Smooth muscle cell of the coronary artery (primary cell): ENCODE results near the gene AREL1. TPM values are rescaled to one million over a fixed set of nuclear protein-coding genes. Genes with fewer than 3 reads are reported as not detected.

Experiments used
- total RNA-seq: library from RNA; depleted of rRNA; stranded (reverse); fragments of >200 nt; gene quantifications from 2 replicates; pipeline ENCODE4 v1.2.3, GENCODE V29; 2014; ENCODE audit warnings: low replicate concordance

The AREL1 gene
- 22.6 and 32.7 TPM in 2 replicates for total RNA-seq

GRCh38 chr14:74712499-74713394 is at the start of gene AREL1, which contains the start of gene FCF1:
Gene AREL1 (minus strand): TSS chr14:74713080. CDS start chr14:74685615, 27,465 bp downstream.
Gene FCF1 (plus strand): TSS chr14:74713144. CDS start chr14:74713198, 54 bp downstream.

GRCh38 chr14:74611650-74612349 is 101.1 kb downstream of the AREL1 start, which contains the start of gene LTBP2:
Gene LTBP2 (minus strand): TSS chr14:74612237. CDS start chr14:74611944, 293 bp downstream.

Other genes starting within 250 kb of the AREL1 start
- 253 and 464 TPM in 2 replicates for gene NPC2, start 219.8 kb downstream of the AREL1 start, total RNA-seq
- 6.4 and 7.7 TPM in 2 replicates for gene ISCA2, start 219.3 kb downstream of the AREL1 start, total RNA-seq
- 99.9 and 429 TPM in 2 replicates for gene LTBP2, start 100.8 kb downstream of the AREL1 start, total RNA-seq
- gene FCF1, start 64 bp upstream of the AREL1 start, total RNA-seq = 26.0 and 27.0 TPM in 2 replicates
- gene YLPM1, start 50.2 kb upstream of the AREL1 start, total RNA-seq = 15.9 and 19.5 TPM in 2 replicates
- not detected in 2 replicates for gene PROX2, start 163.1 kb upstream of the AREL1 start, total RNA-seq
- 31.5 and 36.6 TPM in 2 replicates for gene DLST, start 168.8 kb upstream of the AREL1 start, total RNA-seq
- 0.35 and 0.45 TPM in 2 replicates for gene RPS6KL1, start 210.2 kb upstream of the AREL1 start, total RNA-seq
- gene PGF, start 242.5 kb upstream of the AREL1 start, total RNA-seq = 16.2 and 29.3 TPM in 2 replicates